H1 (cell line): ENCODE results near the gene PHETA1.

Experiments used
- CHD7 ChIP-seq: fragments of 300-600 bp; sonication (generic); IDR thresholded peaks from 2 replicates; pipeline ENCODE4 v1.7.1; 2012; ENCODE audit warnings: low read length, moderate library complexity, mild to moderate bottlenecking, inconsistent platforms; ENCODE audit not compliant: insufficient replicate concordance
- CTCF ChIP-seq, 3 experiments: IDR thresholded peaks; 1 replicate in 2 of 3; 2 replicates in 1 of 3; pipeline versions ENCODE4 v1.5.1 to v1.6.1; 2011; ENCODE audit warnings: low read length in 3 of 3, mild to moderate bottlenecking in 3 of 3, inconsistent platforms in 2 of 3, low read depth in 1 of 3, moderate library complexity in 1 of 3; ENCODE audit not compliant: insufficient read depth in 1 of 3; ENCODE audit errors: control extremely low read depth in 1 of 3
- EP300 ChIP-seq, 2 experiments: IDR thresholded peaks; 1 replicate in 1 of 2; 2 replicates in 1 of 2; pipeline ENCODE4 v1.6.1; 2011 to 2012; ENCODE audit warnings: low read depth in 2 of 2, low read length in 2 of 2, mild to moderate bottlenecking in 2 of 2, borderline replicate concordance in 1 of 2, inconsistent platforms in 1 of 2, moderate library complexity in 1 of 2
- EZH2 ChIP-seq: fragments of 200-600 bp; sonication (generic); IDR thresholded peaks from 2 replicates; pipeline ENCODE4 v1.7.1; 2012; ENCODE audit warnings: low read depth, mild to moderate bottlenecking, moderate library complexity, low read length, inconsistent platforms; ENCODE audit not compliant: severe bottlenecking
- MAFK ChIP-seq: IDR thresholded peaks from 2 replicates; pipeline ENCODE4 v1.6.1; 2012; ENCODE audit warnings: low read depth, mild to moderate bottlenecking, improper control_type of control experiment, low read length
- POLR2A ChIP-seq, 2 experiments: IDR thresholded peaks; 1 replicate in 1 of 2; 2 replicates in 1 of 2; pipeline ENCODE4 v1.6.1; 2011; ENCODE audit warnings: low read depth in 2 of 2, low read length in 2 of 2, mild to moderate bottlenecking in 2 of 2; ENCODE audit errors: control extremely low read depth in 1 of 2
- POLR2AphosphoS5 ChIP-seq: IDR thresholded peaks from 2 replicates; pipeline ENCODE4 v1.6.1; 2011; ENCODE audit warnings: low read depth, low read length
- SAP30 ChIP-seq: fragments of 300-600 bp; sonication (generic); IDR thresholded peaks from 2 replicates; pipeline ENCODE4 v1.7.1; 2012; ENCODE audit warnings: low read length, moderate library complexity, mild to moderate bottlenecking, inconsistent platforms; ENCODE audit not compliant: insufficient read depth, insufficient replicate concordance
- SIRT6 ChIP-seq: IDR thresholded peaks from one replicate; pipeline ENCODE4 v1.7.1; 2012; ENCODE audit warnings: low read length, inconsistent platforms
- SRF ChIP-seq: IDR thresholded peaks from 2 replicates; pipeline ENCODE4 v1.6.1; 2011; ENCODE audit warnings: mild to moderate bottlenecking, low read depth, low read length, moderate library complexity
- YY1 ChIP-seq: IDR thresholded peaks from 2 replicates; pipeline ENCODE4 v1.6.1; 2011; ENCODE audit warnings: low read depth, mild to moderate bottlenecking, low read length

- TF ChIP-seq EZH2 (no peak), CHD7 (no peak), YY1 (no peak), SRF (no peak), MAFK (no peak), POLR2AphosphoS5 (no peak), SAP30 (no peak), EP300 (IDR thresholded peaks at IDR 0.05; ENCODE audit: borderline replicate concordance in 1 of 2, low read depth in 2 of 2, low read length in 2 of 2) (no peak), CTCF (IDR thresholded peaks at IDR 0.05; ENCODE audit: control extremely low read depth in 1 of 3, insufficient read depth in 1 of 3, low read depth in 1 of 3, low read length in 3 of 3) (no peak), POLR2A (IDR thresholded peaks at IDR 0.05; ENCODE audit: control extremely low read depth in 1 of 2, low read depth in 2 of 2, low read length in 2 of 2) (no peak), SIRT6 (no peak)
Observed at GRCh38 chr12:111408686-111409402, 39.9 kb upstream of the PHETA1 start.
